Spleen (tissue), 11 donors: Measurements from ENCODE around the gene NPHP4. TPM values are rescaled to one million over a fixed set of nuclear protein-coding genes. Genes with fewer than 3 reads are reported as not detected.

Experiments
- DNase-seq: peaks from one replicate; pipeline ENCODE4 v3.0.0-alpha.2; 2020
- H3K27ac ChIP-seq, 8 donors: fragments of 200-600 bp; sonication (generic) in 7 of 8; 1 replicate in 4 of 8; 2 replicates in 4 of 8; pipeline versions ENCODE4 v1.5.0 to v1.8.0; 2016 to 2021; ENCODE audit warnings: inconsistent platforms in 4 of 8, mild to moderate bottlenecking in 4 of 8, moderate library complexity in 1 of 8
- H3K27me3 ChIP-seq, 7 donors: fragments of 200-600 bp; sonication (generic) in 6 of 7; replicated peaks in 1 of 7; 1 replicate in 4 of 7; 2 replicates in 3 of 7; pipeline versions ENCODE4 v1.5.0 to v1.8.0; 2016 to 2021; ENCODE audit warnings: inconsistent platforms in 3 of 7, mild to moderate bottlenecking in 1 of 7
- H3K36me3 ChIP-seq, 6 donors: fragments of 200-600 bp; sonication (generic) in 5 of 6; 1 replicate in 4 of 6; 2 replicates in 2 of 6; pipeline versions ENCODE4 v1.5.0 to v1.8.0; 2016 to 2021; ENCODE audit warnings: inconsistent platforms in 2 of 6
- H3K4me1 ChIP-seq, 6 donors: fragments of 200-600 bp; sonication (generic) in 5 of 6; 1 replicate in 3 of 6; 2 replicates in 3 of 6; pipeline versions ENCODE4 v1.5.0 to v1.8.0; 2016 to 2021; ENCODE audit warnings: inconsistent platforms in 3 of 6
- H3K4me3 ChIP-seq, 8 donors: fragments of 200-600 bp; sonication (generic) in 7 of 8; 1 replicate in 4 of 8; 2 replicates in 4 of 8; pipeline versions ENCODE4 v1.5.0 to v1.8.0; 2016 to 2021; ENCODE audit warnings: inconsistent platforms in 4 of 8, mild to moderate bottlenecking in 4 of 8, moderate library complexity in 2 of 8
- H3K9me3 ChIP-seq, 8 donors: fragments of 200-600 bp; sonication (generic) in 7 of 8; 1 replicate in 4 of 8; 2 replicates in 4 of 8; pipeline versions ENCODE4 v1.5.0 to v1.8.0; 2016 to 2021; ENCODE audit warnings: inconsistent platforms in 4 of 8
- CTCF ChIP-seq, 11 experiments: fragments of 200-600 bp in 7 of 11; fragments of 450-650 bp in 4 of 11; sonication (generic) in 4 of 11; IDR thresholded peaks in 8 of 11; conservative IDR thresholded peaks in 3 of 11; 1 replicate in 7 of 11; 2 replicates in 4 of 11; pipeline versions ENCODE4 v1.4.0 to v1.8.0; 2016 to 2021; ENCODE audit warnings: antibody characterized with exemption in 11 of 11, inconsistent platforms in 4 of 11, mild to moderate bottlenecking in 1 of 11
- POLR2A ChIP-seq, 3 donors: fragments of 450-650 bp; IDR thresholded peaks; one replicate each; pipeline ENCODE4 v1.5.1; 2017; ENCODE audit warnings: antibody characterized with exemption in 3 of 3, mild to moderate bottlenecking in 1 of 3
- POLR2AphosphoS5 ChIP-seq, 3 donors: sonication (generic); formaldehyde crosslinking; IDR thresholded peaks; one replicate each; pipeline ENCODE4 v1.5.1; 2017; ENCODE audit warnings: antibody characterized with exemption in 3 of 3
- WGBS, 5 donors: extraction: QIAGEN DNeasy Blood & Tissue Kit in 3 of 5; methylation state at CpG; one replicate each; pipeline versions ENCODE4 v1.1.5 to v1.1.7; 2013 to 2018; 5-methylcytosine and 5-hydroxymethylcytosine counted together
- intact Hi-C: fragments of 100-400 bp; cut with DNase I; formaldehyde crosslinking; loops from one replicate; pipeline ENCODE4 v1.15.0; 2023; ENCODE audit warnings: low total_unique reads
- microRNA-seq, 3 donors: library from miRNA; unstranded; fragments of <30 nt; microRNA quantifications; one replicate each; pipeline versions ENCODE4 to v1.1.0, GENCODE V29; 2019 to 2020
- polyA plus RNA-seq, 3 donors: library from polyadenylated mRNA; stranded (reverse); fragments of 200-250 nt; gene quantifications; one replicate each; pipeline ENCODE4 v1.2.1, GENCODE V29; 2013
- small RNA-seq, 4 donors: library from RNA; depleted of rRNA; stranded (forward); fragments of <200 nt; gene quantifications; one replicate each; pipeline ENCODE3, GENCODE V24; 2016
- total RNA-seq, 7 donors: library from RNA; depleted of rRNA in 3 of 7; stranded (reverse); fragments of >200 nt in 3 of 7; fragmentation: NEBNext Ultra II Directional in 4 of 7; extraction: Animal tissue kit (Norgen Biotek cat#: 25700) in 4 of 7; gene quantifications; one replicate each; pipeline versions ENCODE4 v1.1.0 to v1.2.1, GENCODE V29; 2016 to 2021
- donor health status: healthy with polysubstance abuse.
- donor health status: DM: no; HTN: no; CAD: no; lungs with moderate emphysema.
- donor health status: DM: no; HTN: no; CAD: no.
- donor health status: Bipolar disorder and iron deficiency.
- donor health status: healthy.
- donor health status: DM: no; HTN: no; CAD: no.
- donor health status: DM: yes; HTN: yes; CAD: no.

The NPHP4 gene
- total and polyA plus RNA-seq, 10 donors: 1.2 to 17.5 (median 9.4) TPM

DNA sequence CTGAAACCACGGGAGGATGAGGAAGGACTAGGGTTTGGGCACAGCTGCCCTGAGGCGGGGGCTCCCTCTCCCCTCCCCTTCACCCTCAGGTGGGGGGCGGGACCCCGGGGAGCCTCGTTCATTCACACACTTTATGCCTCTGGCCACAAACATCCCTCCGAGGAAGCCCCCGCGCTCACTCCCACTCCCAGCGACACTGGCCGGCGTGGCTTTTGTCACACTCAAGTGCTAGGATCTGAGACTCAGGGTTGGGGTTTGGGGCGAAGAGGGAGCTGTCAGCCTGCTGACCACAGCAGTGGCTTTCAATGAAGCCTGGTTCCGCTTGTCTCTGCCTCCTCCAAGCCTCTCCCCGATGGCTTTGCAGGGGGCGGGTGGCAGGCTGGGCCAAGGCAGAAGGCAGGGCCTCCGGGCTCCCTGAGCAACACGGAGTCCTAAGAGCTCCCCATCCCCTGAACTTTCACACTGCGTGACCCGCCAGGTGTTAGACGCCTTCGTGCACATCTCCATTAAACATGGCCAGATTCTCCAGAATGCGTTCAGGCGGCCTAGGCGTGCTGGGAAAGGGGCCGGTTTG lies 178.1 kb downstream of the NPHP4 start:
- intact Hi-C loops: no loop called here
- H3K27me3 ChIP-seq: peaks cover 0 to 54% (median 9%) of the 10 kb centered on the region in 7 donors
- no peak for DNase-seq
- no peaks in the 10 kb centered on the region for H3K4me1 ChIP-seq
- H3K9me3 ChIP-seq: no peaks in the 10 kb centered on the region
- TF ChIP-seq POLR2AphosphoS5 (IDR thresholded peaks at IDR 0.05): no peak
- TF ChIP-seq CTCF (IDR thresholded peaks at IDR 0.05 in 8 of 11, conservative IDR thresholded peaks at IDR 0.05 in 3 of 11): no peak
- no peak for TF ChIP-seq POLR2A (IDR thresholded peaks at IDR 0.05)
- no peak overlapping the region for H3K4me3 ChIP-seq
- H3K27ac ChIP-seq: no peak overlapping the region
- H3K36me3 ChIP-seq: no peaks in the 10 kb centered on the region
- WGBS, 5 donors: 61 to 67% (median 63%) methylated on average over 23 to 25 of the region's 25 CpGs

- Histone ChIP-seq H3K27me3 (peaks cover 0 to 54% (median 9%) of the 10 kb centered on the region in 7 donors), H3K4me3 (no peak overlapping the region), H3K4me1 (no peaks in the 10 kb centered on the region), H3K36me3 (no peaks in the 10 kb centered on the region), H3K27ac (no peak overlapping the region), H3K9me3 (no peaks in the 10 kb centered on the region)
- intact Hi-C loops: no loop called here
- no peak for DNase-seq
- WGBS, 5 donors: 55 to 63% (median 59%) methylated on average over 7 to 8 of the region's 8 CpGs
- TF ChIP-seq POLR2A (IDR thresholded peaks at IDR 0.05) (no peak), CTCF (IDR thresholded peaks at IDR 0.05 in 8 of 11, conservative IDR thresholded peaks at IDR 0.05 in 3 of 11) (no peak), POLR2AphosphoS5 (IDR thresholded peaks at IDR 0.05) (no peak)
Observed at GRCh38 chr1:5813480-5813879, 178.7 kb downstream of the NPHP4 start.

Small RNAs within 50 kb of the gene (microRNA-seq; reads per million reads assigned to microRNA genes)
- 0 reads per million in 3 donors for gene MIR4689

Small RNAs within 50 kb of the gene (small RNA-seq; reads per million reads assigned to genes)
- 0 reads per million in 4 donors for gene MIR4689

Other genes starting within 250 kb of the NPHP4 start
- gene KCNAB2, start 53.5 kb upstream of the NPHP4 start, total RNA-seq: 100 to 1,000 TPM in 4 of 7 donors, 10 to 100 TPM in 3; 80.3 to 135 (median 109) TPM
- gene KCNAB2, start 53.5 kb upstream of the NPHP4 start, polyA plus RNA-seq: 10 to 100 TPM; 23.2 to 51.5 (median 23.9) TPM
- under 1 TPM; 0.09 to 0.44 (median 0.17) TPM for gene CHD5, start 187.9 kb upstream of the NPHP4 start, total RNA-seq
- under 1 TPM; 0.04 to 0.10 (median 0.08) TPM for gene CHD5, start 187.9 kb upstream of the NPHP4 start, polyA plus RNA-seq
- gene RPL22, start 207.2 kb upstream of the NPHP4 start, total RNA-seq: 100 to 1,000 TPM; 106 to 424 (median 304) TPM
- 1,000 to 10,000 TPM in 2 of 3 donors, 100 to 1,000 TPM in 1; 500 to 1,105 (median 1,034) TPM for gene RPL22, start 207.2 kb upstream of the NPHP4 start, polyA plus RNA-seq
- 10 to 100 TPM in 2 of 7 donors, 1 to 10 TPM in 5; 4.2 to 12.5 (median 6.5) TPM for gene RNF207, start 213.7 kb upstream of the NPHP4 start, total RNA-seq
- gene RNF207, start 213.7 kb upstream of the NPHP4 start, polyA plus RNA-seq: 1 to 10 TPM; 2.8 to 6.2 (median 5.3) TPM
- 10 to 100 TPM; 19.8 to 34.6 (median 30.7) TPM for gene ICMT, start 243.5 kb upstream of the NPHP4 start, total RNA-seq
- 10 to 100 TPM in 1 of 3 donors, 1 to 10 TPM in 2; 5.2 to 13.3 (median 8.3) TPM for gene ICMT, start 243.5 kb upstream of the NPHP4 start, polyA plus RNA-seq